Mononuclear cell (primary cell): ENCODE results near the gene P2RY2. TPM values are rescaled to one million over a fixed set of nuclear protein-coding genes. Genes with fewer than 3 reads are reported as not detected.

Experiments
- H3K27me3 ChIP-seq: 2 replicates; pipeline ENCODE4 v1.6.0; 2011; ENCODE audit warnings: low read length, control low read depth; ENCODE audit not compliant: insufficient read depth
- H3K4me1 ChIP-seq: 2 replicates; pipeline ENCODE4 v1.5.1; 2011; ENCODE audit warnings: mild to moderate bottlenecking, low read length, control low read depth; ENCODE audit not compliant: insufficient read depth
- H3K4me3 ChIP-seq: 2 replicates; pipeline ENCODE4 v1.5.1; 2011; ENCODE audit warnings: mild to moderate bottlenecking, low read length, moderate library complexity
- H3K9me3 ChIP-seq: 2 replicates; pipeline ENCODE4 v1.5.1; 2011; ENCODE audit warnings: low read depth, mild to moderate bottlenecking, control low read depth, low read length
- total RNA-seq: library from RNA; depleted of rRNA; stranded (reverse); fragments of >200 nt; gene quantifications from one replicate; pipeline ENCODE4 v1.2.3, GENCODE V29; 2012

P2RY2 gene
- total RNA-seq, 1 donor = 2.4 TPM

GRCh38 chr11:73182824-73183321 is 35.2 kb upstream of the P2RY2 start:
- Histone ChIP-seq H3K27me3 (no peaks in the 10 kb centered on the region), H3K9me3 (no peaks in the 10 kb centered on the region), H3K4me1 (peaks cover 34% of the 10 kb centered on the region), H3K4me3 (no peak overlapping the region)

- Histone ChIP-seq H3K4me3 (peak overlapping the region; percentile 14), H3K4me1 (peaks cover 54% of the 10 kb centered on the region), H3K9me3 (no peaks in the 10 kb centered on the region), H3K27me3 (no peaks in the 10 kb centered on the region)
These were observed 33.0 kb upstream of the P2RY2 start for GRCh38 chr11:73184953-73185671.

DNA sequence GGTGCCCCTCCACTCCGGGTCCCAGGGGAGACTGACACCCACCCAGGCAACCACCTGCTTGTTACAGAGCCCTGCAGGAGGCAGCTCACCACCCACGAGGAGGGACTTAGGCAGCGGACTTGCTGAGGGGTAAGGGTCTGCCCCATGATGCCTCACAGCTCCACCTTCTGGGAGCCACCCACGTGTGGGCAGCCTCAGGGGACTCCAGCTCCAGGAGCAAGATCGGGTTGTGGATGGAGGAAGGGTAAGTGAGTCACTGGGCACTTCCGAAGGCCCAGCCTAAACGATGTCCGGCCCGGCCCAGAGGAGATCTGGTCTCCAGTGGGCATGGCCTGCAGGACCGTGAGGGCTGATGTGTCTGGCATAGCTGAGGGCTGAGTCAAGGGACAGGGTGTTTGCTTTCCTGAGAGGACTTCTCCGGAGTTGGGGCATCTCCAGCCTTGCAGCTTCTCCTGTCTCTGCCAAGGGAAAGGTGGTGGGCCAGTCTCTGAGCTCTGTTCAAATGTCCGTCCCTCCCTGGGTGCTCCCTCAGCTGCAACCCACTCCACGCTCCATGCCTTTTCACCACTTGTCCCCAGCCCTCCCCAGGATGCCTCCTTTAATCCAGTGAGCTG is 32.3 kb upstream of the P2RY2 start:
- no peak overlapping the region for H3K4me3 ChIP-seq
- H3K9me3 ChIP-seq = no peaks in the 10 kb centered on the region
- H3K4me1 ChIP-seq = peaks cover 61% of the 10 kb centered on the region
- no peaks in the 10 kb centered on the region for H3K27me3 ChIP-seq

- Histone ChIP-seq H3K27me3 (no peaks in the 10 kb centered on the region), H3K4me3 (no peak overlapping the region), H3K4me1 (peaks cover 67% of the 10 kb centered on the region), H3K9me3 (no peaks in the 10 kb centered on the region)
These were observed 31.7 kb upstream of the P2RY2 start for GRCh38 chr11:73186294-73186850.

DNA sequence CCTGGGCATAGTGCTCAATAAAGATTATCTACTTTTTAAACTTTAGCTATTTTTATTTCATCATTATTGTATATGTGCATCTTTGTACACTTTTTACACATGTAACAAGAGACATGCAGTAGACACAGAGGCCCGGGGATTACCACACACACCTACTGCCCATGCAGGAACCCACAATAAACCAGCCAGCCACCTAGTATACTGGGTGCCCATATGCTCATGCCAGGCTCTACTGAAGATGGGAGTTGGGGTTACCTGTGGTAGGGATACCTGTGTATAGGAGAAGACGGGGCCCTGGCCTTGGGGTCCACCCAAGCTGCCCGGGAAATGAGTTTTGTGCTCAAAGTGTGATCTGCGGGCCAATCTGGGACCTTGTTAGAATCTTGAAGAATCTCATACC is 31.2 kb upstream of the P2RY2 start:
- Histone ChIP-seq H3K4me3 (no peak overlapping the region), H3K27me3 (no peaks in the 10 kb centered on the region), H3K4me1 (peaks cover 72% of the 10 kb centered on the region), H3K9me3 (no peaks in the 10 kb centered on the region)

- no peaks in the 10 kb centered on the region for H3K9me3 ChIP-seq
- no peak overlapping the region for H3K4me3 ChIP-seq
- no peaks in the 10 kb centered on the region for H3K27me3 ChIP-seq
- H3K4me1 ChIP-seq = peaks cover 82% of the 10 kb centered on the region
These were observed 30.2 kb upstream of the P2RY2 start for GRCh38 chr11:73187854-73188253.

DNA sequence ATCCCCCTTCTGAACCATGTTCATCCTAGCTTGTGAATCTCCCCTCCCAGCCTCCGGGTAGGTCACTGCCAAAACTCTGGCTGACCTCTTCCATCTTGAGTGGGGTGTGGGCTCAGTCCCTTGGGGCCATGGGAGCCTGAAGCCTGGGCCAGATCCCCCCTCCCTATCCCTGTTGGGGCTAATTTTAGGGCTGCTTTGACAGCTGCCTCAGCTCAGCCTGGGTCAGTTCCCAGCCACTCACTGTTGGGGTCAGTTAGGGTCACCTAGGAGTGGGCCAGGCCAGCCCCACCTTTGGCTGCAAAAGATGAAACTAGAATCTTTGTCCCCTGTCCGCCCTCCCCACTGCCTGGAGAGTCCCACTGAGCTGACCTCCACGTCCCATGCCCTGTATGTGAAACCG is 29.8 kb upstream of the P2RY2 start:
- H3K9me3 ChIP-seq = no peaks in the 10 kb centered on the region
- H3K4me1 ChIP-seq = peaks cover 86% of the 10 kb centered on the region
- no peaks in the 10 kb centered on the region for H3K27me3 ChIP-seq
- no peak overlapping the region for H3K4me3 ChIP-seq

DNA sequence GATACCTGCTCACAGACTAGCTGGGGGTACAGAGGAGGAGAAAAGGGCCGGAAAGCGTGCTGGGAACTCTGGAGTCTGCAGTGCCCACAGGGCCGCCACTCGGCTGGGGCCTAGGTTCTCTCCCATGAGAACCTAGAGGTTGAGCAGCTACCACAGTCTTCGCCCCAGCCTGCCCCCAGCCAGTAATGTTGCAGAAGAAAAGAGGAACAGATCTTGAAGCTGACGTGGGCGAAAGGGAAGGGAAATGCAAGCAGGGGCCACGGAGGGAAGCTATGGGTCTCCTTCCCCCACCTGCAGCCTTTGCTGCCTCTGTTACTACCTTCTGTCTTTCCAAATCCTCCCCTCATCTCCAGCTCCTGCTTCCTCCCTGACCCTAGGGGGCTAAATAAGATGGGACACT is 28.8 kb upstream of the P2RY2 start:
- no peaks in the 10 kb centered on the region for H3K27me3 ChIP-seq
- H3K4me1 ChIP-seq = peaks cover 92% of the 10 kb centered on the region
- H3K4me3 ChIP-seq = no peak overlapping the region
- no peaks in the 10 kb centered on the region for H3K9me3 ChIP-seq

GRCh38 chr11:73189723-73190556 is 28.1 kb upstream of the P2RY2 start:
- Histone ChIP-seq H3K4me3 (no peak overlapping the region), H3K4me1 (peaks cover 95% of the 10 kb centered on the region), H3K27me3 (no peaks in the 10 kb centered on the region), H3K9me3 (no peaks in the 10 kb centered on the region)

DNA sequence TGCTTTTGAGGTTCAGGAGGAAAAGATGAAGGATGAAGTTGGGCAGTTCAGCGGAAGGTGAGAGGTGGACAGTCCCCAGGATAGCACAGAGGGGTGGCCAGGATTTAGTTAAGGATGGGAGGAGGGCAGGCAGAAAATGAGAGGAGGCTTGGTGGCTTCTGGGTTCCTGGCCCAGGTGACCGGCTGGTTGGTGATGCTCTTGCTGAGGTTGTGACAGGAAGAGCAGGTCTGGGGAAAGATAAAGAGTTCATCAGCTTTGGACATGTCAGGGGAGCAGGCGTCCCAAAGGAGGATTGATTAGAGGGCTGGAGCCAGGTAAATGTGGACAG is 27.6 kb upstream of the P2RY2 start:
- peaks cover 90% of the 10 kb centered on the region for H3K4me1 ChIP-seq
- H3K4me3 ChIP-seq = no peak overlapping the region
- H3K9me3 ChIP-seq = no peaks in the 10 kb centered on the region

DNA sequence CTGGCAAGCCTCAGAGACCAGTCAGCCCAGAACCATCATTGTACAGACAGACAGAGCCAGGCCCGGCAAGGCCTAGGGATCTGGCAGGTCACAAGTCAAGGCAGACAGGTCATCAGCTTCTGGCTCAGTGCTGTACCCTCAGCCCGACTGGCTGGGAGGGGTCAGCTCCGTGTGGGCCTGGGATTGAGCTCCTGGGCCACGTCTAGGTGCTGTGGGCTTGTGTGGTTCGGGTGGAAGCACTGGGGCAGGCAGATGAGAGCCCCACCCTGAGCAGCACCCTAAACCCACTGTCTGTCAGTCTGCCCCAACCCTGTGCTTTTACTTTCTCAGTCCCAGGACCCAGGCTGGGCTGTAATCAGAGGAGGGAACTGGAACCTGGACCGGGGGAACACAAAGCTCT is 26.9 kb upstream of the P2RY2 start:
- H3K27me3 ChIP-seq = no peaks in the 10 kb centered on the region
- no peak overlapping the region for H3K4me3 ChIP-seq
- no peaks in the 10 kb centered on the region for H3K9me3 ChIP-seq
- peaks cover 83% of the 10 kb centered on the region for H3K4me1 ChIP-seq

More for the DNA sequence above, 27.6 kb upstream of the P2RY2 start:
- no peaks in the 10 kb centered on the region for H3K27me3 ChIP-seq

- Histone ChIP-seq H3K9me3 (no peaks in the 10 kb centered on the region), H3K4me3 (no peak overlapping the region), H3K27me3 (no peaks in the 10 kb centered on the region), H3K4me1 (peaks cover 72% of the 10 kb centered on the region)
These were observed 25.8 kb upstream of the P2RY2 start for GRCh38 chr11:73192272-73192671.

DNA sequence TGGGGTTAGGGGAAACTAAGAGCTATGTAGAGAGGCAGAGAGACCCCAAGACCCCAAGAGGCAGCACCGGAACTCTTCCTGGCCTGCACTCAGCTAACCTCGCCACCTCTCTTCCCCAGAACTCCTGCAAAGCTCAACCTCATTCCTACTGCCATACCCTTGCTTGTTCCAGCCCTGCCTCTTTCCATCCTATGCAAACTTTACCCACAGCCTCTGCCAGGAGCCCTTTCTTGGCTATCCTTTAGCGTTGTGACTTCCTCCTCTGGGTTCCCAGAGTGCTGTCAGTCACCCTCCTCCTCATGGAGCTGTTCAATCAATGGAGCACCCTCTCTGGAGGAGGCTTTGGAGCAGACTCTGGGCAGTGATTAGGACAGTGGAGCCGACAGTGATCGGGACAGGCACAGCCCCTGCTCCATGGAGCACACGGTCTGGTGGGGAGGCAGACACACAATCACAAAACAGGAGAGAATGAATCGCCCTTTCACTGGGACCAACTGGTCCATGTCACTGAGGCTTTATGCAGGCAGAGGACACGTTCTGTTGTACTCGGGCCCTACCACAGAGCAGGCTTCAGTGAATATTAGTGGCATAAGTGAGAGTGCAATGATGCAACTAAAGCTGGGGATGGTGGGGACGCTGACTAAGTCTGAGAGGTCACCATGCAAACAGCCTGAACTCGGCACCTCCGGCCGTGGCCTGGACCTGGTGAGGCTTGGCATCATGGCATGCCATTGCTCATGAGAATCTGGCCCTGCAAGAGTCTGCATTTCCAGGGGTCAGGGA is 24.6 kb upstream of the P2RY2 start:
- peaks cover 60% of the 10 kb centered on the region for H3K4me1 ChIP-seq
- no peaks in the 10 kb centered on the region for H3K27me3 ChIP-seq
- H3K9me3 ChIP-seq = no peaks in the 10 kb centered on the region
- H3K4me3 ChIP-seq = no peak overlapping the region

GRCh38 chr11:73194034-73194507 is 24.0 kb upstream of the P2RY2 start:
- Histone ChIP-seq H3K9me3 (no peaks in the 10 kb centered on the region), H3K4me3 (no peak overlapping the region), H3K4me1 (peaks cover 59% of the 10 kb centered on the region), H3K27me3 (no peaks in the 10 kb centered on the region)
